Activated T-helper 1 cell treated with anti-CD3 and anti-CD28 coated beads, Interleukin-2, amount 50 U/mL, for 16 hours (primary cell): ENCODE measurements around the gene SESN3.
"Not testable (repeated sequence)": the region's sequence is repeated elsewhere in the genome, so short reads cannot be mapped to it uniquely, and the experiment has no call there.

Experiments
- DNase-seq, 2 donors: peaks; one replicate each; pipeline ENCODE4 v3.0.0-alpha.2; 2020; ENCODE audit warnings: low read depth in 1 of 2, low spot score in 1 of 2

Gene SESN3

GRCh38 chr11:95227060-95227459, 3.9 kb downstream of the SESN3 start:
- not testable (repeated sequence) for DNase-seq

DNA sequence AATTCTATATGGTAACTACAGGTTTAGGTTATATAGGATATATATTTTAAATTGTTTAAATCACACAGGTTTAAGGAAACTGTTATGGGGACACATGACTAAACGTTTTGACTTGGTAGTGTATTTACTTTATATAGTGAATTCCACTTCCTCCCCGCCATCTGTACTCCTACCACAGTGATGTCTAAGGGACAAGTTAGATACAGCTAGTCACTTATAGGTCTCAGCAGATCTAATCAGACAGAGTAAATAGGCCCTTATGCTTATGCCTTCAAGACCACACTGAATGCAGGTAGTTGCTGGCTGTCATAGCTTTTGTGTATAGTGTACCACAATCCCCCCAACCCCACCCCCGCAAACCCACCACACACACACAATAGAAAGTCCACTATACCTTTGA, 8.2 kb downstream of the SESN3 start:
- DNase-seq: no peak

DNA sequence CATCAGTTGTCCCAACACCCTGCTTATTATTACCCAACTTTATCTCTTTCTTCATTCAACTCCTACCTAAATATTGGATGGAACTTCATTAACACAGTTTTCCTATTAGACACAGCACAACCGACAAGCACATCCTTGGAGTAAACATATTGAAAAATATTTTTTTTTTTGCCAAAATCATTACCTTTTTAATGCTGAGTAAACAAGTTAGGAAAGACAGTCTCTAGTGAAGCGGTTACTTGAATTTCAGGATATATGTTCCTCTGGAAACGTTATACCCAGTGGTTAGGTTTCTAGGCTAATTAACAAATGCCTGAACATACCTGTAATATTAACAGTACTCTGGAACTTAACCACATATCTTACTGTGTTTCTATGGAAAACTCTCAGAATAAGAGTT, 11.4 kb downstream of the SESN3 start:
- DNase-seq: no peak

DNA sequence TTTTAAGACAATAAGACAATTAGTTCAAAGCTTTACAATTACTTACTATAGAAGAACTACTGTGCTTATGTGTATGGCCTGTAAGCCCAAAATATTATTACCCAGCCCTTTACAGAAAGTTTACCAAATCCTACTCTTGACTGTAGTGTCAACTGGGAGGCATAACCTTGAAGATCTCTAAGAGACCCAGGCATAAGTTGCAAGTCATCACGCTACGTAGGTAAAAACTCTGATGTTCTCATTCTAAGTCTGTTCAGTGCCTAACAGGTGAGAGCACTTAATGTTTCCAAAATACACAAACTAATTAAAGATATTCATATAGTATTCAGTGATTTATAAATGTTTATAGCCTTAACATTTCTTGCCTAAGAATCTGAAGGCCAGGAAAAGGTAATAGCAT, 12.9 kb downstream of the SESN3 start:
- no peak for DNase-seq

DNA sequence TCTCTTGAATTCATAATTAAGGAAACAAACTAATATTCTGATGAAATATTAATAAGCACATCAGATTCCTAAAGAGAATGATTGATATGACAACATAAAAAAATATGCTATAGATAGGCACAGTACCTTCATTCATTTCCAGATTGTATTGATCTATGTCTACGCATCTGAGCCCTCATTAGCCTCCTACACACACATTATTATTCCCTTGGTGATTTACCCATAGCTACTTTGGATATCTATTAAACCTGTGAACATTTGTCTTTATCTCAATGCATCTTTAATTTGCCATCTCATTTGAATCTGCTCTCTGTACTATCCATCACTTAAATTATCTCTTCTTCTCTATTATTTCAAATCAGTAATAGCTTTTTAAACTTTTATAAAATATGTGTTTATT, 18.4 kb downstream of the SESN3 start:
- no peak for DNase-seq

DNA sequence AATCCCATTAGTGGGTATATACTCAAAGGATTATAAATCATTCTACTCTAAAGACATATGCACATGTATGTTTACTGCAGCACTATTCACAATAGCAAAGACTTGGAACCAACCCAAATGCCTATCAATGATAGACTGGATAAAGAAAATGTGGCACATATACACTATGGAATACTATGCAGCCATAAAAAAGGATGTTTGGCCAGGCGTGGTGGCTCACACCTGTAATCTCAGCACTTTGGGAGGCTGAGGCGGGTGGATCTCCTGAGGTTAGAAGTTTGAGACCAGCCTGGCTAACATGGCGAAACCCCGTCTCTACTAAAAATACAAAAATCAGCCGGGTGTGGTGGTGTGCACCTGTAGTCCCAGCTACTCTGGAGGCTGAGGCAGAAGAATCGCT, 21.5 kb downstream of the SESN3 start:
- not testable (repeated sequence) for DNase-seq

- DNase-seq: no peak
These were observed 30.1 kb downstream of the SESN3 start for GRCh38 chr11:95200781-95201457.

DNA sequence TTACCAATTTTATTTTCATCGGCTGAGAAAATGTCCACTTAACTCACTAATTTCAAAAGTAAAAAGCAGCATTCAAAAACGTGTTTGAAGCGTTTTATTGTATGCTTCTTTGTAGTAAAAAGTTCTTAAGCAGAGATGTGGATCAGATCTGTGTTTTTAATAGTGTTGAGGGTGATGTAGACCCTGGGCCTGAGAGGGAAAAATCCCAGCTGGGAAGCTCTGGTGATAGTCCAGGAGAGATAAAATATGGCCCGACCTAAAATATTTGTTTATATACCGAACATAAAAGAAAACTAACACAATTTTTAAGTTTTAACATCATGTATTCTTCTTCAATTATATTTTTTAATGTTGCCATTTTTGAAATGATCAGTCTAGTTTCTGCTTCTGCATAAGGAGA, 35.2 kb downstream of the SESN3 start:
- no peak for DNase-seq

DNA sequence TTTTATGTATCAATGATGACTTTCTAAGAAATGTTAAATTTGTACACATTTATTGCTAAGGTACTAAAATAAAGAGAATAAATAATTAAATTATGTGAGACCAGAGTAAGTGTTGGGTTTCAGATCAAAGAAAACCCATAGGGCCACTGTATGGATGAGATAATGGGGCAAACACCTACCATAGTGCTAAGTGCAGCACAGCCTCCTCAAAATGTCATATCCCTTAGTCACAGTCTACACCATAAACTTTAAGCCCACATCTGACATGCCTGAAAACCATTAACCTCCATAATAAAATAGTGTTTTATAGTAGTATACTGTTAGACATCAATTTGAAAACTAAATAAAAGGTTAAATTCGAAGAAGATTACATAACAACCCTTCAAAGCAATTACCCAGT, 37.5 kb downstream of the SESN3 start:
- DNase-seq: no peak

- DNase-seq: no peak
These were observed 38.3 kb downstream of the SESN3 start for GRCh38 chr11:95192717-95193116.

DNA sequence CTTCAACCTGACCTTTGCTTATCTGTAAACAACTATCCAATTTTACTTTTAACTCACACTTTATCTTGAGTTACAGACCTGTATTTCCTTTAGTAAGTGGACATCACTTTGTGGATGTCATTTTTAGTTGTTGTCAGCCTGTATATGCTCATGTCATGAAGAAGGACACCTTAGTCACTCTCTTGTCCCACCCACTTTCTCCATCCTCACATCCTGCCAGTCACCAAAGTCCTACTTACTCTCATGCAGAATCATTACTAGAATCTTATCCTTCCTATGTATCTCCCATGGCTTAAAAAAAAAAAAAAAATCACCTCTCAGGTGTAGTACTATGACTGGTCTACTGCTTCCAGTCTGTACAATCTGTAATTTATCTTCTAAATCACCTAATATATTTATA, 43.3 kb downstream of the SESN3 start:
- no peak for DNase-seq

GRCh38 chr11:95182397-95182796, 48.6 kb downstream of the SESN3 start:
- no peak for DNase-seq

GRCh38 chr11:95175818-95176380, 55.1 kb downstream of the SESN3 start:
- no peak for DNase-seq

DNA sequence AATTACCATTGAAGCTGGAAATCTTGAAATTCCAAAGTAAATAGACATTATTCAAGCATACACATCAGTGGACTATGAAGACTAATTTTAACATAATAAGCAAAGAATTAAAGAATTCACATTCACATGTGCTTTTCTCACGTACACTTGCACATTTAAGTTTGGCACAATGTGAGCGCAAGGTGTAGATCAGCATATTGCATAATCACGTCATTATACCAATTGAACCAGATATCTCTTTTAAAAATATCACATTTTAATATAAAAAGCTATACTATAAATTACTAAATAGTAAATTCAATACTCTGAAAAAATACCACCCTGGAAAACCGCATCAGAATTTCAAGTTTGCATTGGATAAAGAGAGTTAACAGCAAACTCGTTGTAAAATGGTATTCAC, 60.7 kb downstream of the SESN3 start:
- no peak for DNase-seq

GRCh38 chr11:95166781-95167180, 64.2 kb downstream of the SESN3 start:
- no peak for DNase-seq

GRCh38 chr11:95165638-95166037, 65.4 kb downstream of the SESN3 start:
- no peak for DNase-seq

DNA sequence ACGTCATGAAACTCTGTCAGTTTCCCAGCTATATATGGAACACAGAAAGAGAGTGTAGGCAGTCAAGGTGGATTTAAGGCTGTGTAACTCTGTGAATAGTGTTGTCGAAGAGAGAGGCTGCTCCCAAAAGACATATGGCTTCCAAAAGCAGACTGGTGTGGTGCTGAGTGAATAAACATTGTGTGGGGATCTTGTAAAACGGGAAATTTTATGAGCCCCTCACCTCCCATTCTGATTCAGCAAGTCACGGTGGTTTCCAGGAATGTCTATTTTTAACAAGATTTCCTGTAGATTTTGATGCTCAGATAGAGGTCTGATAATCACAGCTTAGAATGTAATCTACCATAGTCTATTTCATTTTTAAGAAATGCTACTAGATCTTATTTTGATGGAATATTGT, 67.9 kb downstream of the SESN3 start:
- DNase-seq: no peak

GRCh38 chr11:95161248-95161647, 69.8 kb downstream of the SESN3 start:
- no peak for DNase-seq

GRCh38 chr11:95157824-95158223, 73.2 kb downstream of the SESN3 start:
- DNase-seq: no peak

GRCh38 chr11:95156916-95157541, 74.0 kb downstream of the SESN3 start:
- no peak for DNase-seq

DNA sequence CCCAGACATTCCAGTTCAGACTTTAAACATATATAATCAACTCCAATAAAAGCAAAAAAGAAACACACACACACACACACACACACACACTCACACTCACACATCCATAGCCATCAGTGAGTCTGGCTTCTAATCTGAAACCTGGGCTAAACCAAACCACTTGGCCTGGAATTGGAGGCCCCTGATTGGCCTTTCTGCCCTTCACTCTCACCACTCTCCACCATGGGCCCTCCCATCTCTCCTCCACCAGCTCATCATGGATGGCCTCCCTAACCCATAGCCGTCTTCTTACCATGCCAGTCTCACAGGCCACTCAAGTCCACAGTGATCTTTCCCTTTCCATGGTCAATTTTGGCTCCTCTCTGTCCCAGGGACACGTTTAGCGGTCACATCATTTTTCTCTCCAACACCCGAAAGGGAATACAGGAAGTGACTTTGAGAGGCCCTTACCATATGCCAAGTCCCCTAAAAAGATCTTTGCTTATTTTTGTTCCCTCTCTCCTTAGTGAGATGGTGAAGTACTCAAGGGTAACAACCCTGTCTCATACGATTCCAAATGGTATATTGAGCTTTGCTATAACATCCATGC, 74.8 kb downstream of the SESN3 start:
- DNase-seq: no peak

DNA sequence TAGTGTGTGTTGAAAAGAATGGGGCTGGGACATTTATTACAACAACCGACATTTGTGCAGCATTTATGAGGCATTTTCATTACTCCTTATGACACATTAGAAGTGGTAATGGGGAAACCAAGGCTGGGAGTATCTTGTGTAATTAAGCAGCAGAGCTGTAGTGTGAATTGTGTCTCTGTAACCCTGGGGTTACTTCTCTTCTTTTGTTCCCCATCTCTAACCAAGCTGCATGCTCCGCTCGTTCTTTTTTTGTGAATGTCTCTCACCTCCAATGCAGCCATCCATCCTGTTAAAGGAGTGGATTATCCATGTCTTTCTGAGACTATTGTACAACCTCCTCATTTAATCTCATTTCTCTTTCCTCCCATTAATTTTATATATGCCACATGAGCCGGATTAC, 75.6 kb downstream of the SESN3 start:
- DNase-seq: no peak
